GM18858 (cell line): ENCODE measurements around the gene OR5K4.
A peak's percentile ranks its signal among the peaks of the same experiment; 100 is the strongest.

Source experiments
- ATAC-seq: cut with Tn5 transposase; IDR thresholded peaks from one replicate; pipeline ENCODE4 v1.9.1; 2021; ENCODE audit not compliant: unreplicated experiment

The OR5K4 gene

GRCh38 chr3:98353554-98353953, at the start of gene OR5K4:
TSS of gene OR5K4 (plus strand) at chr3:98353854. CDS start at chr3:98353854, 0 bp downstream.
- no peak for ATAC-seq

GRCh38 chr3:98322101-98322500, 31.6 kb upstream of the OR5K4 start:
- ATAC-seq = no peak

- no peak for ATAC-seq
Measured at GRCh38 chr3:98322686-98323085, 31.0 kb upstream of the OR5K4 start.

- ATAC-seq = no peak
Measured at GRCh38 chr3:98323425-98323824, 30.2 kb upstream of the OR5K4 start.

- no peak for ATAC-seq
Measured at GRCh38 chr3:98325055-98325454, 28.6 kb upstream of the OR5K4 start.

GRCh38 chr3:98326105-98326893, 27.4 kb upstream of the OR5K4 start:
- no peak for ATAC-seq

- ATAC-seq = peak; percentile 78
Measured at GRCh38 chr3:98326945-98327344, 26.7 kb upstream of the OR5K4 start.

GRCh38 chr3:98328933-98329332, 24.7 kb upstream of the OR5K4 start:
- ATAC-seq = no peak

GRCh38 chr3:98329392-98330124, 24.1 kb upstream of the OR5K4 start:
- ATAC-seq = peak; percentile 53

GRCh38 chr3:98331329-98331728, 22.3 kb upstream of the OR5K4 start:
- no peak for ATAC-seq

GRCh38 chr3:98333989-98334606, 19.6 kb upstream of the OR5K4 start:
- peak; percentile 70 for ATAC-seq

- no peak for ATAC-seq
Measured at GRCh38 chr3:98339031-98339430, 14.6 kb upstream of the OR5K4 start.

- no peak for ATAC-seq
Measured at GRCh38 chr3:98341758-98342157, 11.9 kb upstream of the OR5K4 start.

- ATAC-seq = peak; percentile 62
Measured at GRCh38 chr3:98343647-98344507, 9.8 kb upstream of the OR5K4 start.

- ATAC-seq = no peak
Measured at GRCh38 chr3:98350082-98350481, 3.6 kb upstream of the OR5K4 start.

GRCh38 chr3:98359250-98359649, 5.6 kb downstream of the OR5K4 start:
- no peak for ATAC-seq

GRCh38 chr3:98359993-98360675, 6.5 kb downstream of the OR5K4 start:
- ATAC-seq = peak; percentile 50

GRCh38 chr3:98360681-98361080, 7.0 kb downstream of the OR5K4 start:
- no peak for ATAC-seq

GRCh38 chr3:98361289-98361688, 7.6 kb downstream of the OR5K4 start:
- ATAC-seq = no peak

- ATAC-seq = no peak
Measured at GRCh38 chr3:98367464-98368246, 14.0 kb downstream of the OR5K4 start.
